CD4-positive, alpha-beta T cell (primary cell): ENCODE results near the gene TAS1R2. TPM values are rescaled to one million over a fixed set of nuclear protein-coding genes. Genes with fewer than 3 reads are reported as not detected.

Experiments
- ATAC-seq: fragments of 200-7000 bp; cut with Tn5 transposase; one replicate; pipeline ENCODE4 v1.10.0; 2022; ENCODE audit warnings: mild to moderate bottlenecking; ENCODE audit not compliant: poor library complexity
- CTCF ChIA-PET: fragments of 350-600 bp; sonication (Branson Sonifier 250); formaldehyde crosslinking; loops from one replicate; lab custom pipeline; 2021; ENCODE audit warnings: antibody characterized with exemption, inconsistent platforms; lab: Charles Lee
- POLR2A ChIA-PET: fragments of 350-600 bp; sonication (Branson Sonifier 250); formaldehyde crosslinking; loops from one replicate; lab custom pipeline; 2021; ENCODE audit warnings: antibody characterized with exemption, inconsistent platforms; lab: Charles Lee
- DNase-seq, 14 experiments: peaks; one replicate each; pipeline ENCODE4 v3.0.0-alpha.2; 2013 to 2020; ENCODE audit warnings: mixed read lengths in 2 of 14
- H3K27ac ChIP-seq, 2 donors: one replicate each; pipeline versions ENCODE4 v1.5.1 to v1.7.0; 2013; ENCODE audit warnings: low read length in 2 of 2, low read depth in 1 of 2, mild to moderate bottlenecking in 1 of 2
- H3K27me3 ChIP-seq, 2 experiments: 1 replicate in 1 of 2; 2 replicates in 1 of 2; pipeline versions ENCODE4 v1.6.1 to v1.7.0; 2013; ENCODE audit warnings: low read length in 2 of 2, control low read depth in 1 of 2, mild to moderate bottlenecking in 1 of 2, moderate library complexity in 1 of 2; ENCODE audit not compliant: insufficient read depth in 2 of 2, control insufficient read depth in 1 of 2
- H3K36me3 ChIP-seq: one replicate; pipeline ENCODE4 v1.6.1; 2013; ENCODE audit warnings: low read length, control low read depth; ENCODE audit not compliant: insufficient read depth
- H3K4me1 ChIP-seq: one replicate; pipeline ENCODE4 v1.6.1; 2013; ENCODE audit warnings: low read length, control low read depth; ENCODE audit not compliant: insufficient read depth
- H3K4me3 ChIP-seq: one replicate; pipeline ENCODE4 v1.5.1; 2013; ENCODE audit warnings: mild to moderate bottlenecking, low read length, moderate library complexity
- H3K9me3 ChIP-seq, 2 experiments: 1 replicate in 1 of 2; 2 replicates in 1 of 2; pipeline versions ENCODE4 v1.6.1 to v1.7.0; 2013; ENCODE audit warnings: low read length in 2 of 2, mild to moderate bottlenecking in 2 of 2, control low read depth in 1 of 2, moderate library complexity in 1 of 2; ENCODE audit not compliant: control insufficient read depth in 1 of 2, insufficient read depth in 1 of 2
- H3K27ac Mint-ChIP-seq: one replicate; pipeline ENCODE4 v1.8.0; 2020; ENCODE audit warnings: mixed read lengths
- H3K27me3 Mint-ChIP-seq: one replicate; pipeline ENCODE4 v1.8.0; 2021; ENCODE audit warnings: mixed read lengths
- H3K36me3 Mint-ChIP-seq: one replicate; pipeline ENCODE4 v1.8.0; 2021; ENCODE audit warnings: low read depth, mixed read lengths
- H3K4me1 Mint-ChIP-seq: one replicate; pipeline ENCODE4 v1.8.0; 2021; ENCODE audit warnings: low read depth, mixed read lengths
- H3K4me3 Mint-ChIP-seq: one replicate; pipeline ENCODE4 v1.8.0; 2020; ENCODE audit warnings: mild to moderate bottlenecking, mixed read lengths
- H3K9me3 Mint-ChIP-seq: one replicate; pipeline ENCODE4 v1.8.0; 2020; ENCODE audit warnings: mixed read lengths
- intact Hi-C, 2 experiments: fragments of 100-400 bp; cut with DNase I in 1 of 2; cut with micrococcal nuclease in 1 of 2; formaldehyde crosslinking; loops; one replicate each; pipeline versions ENCODE4 v1.15.1 to v1.9.0; 2023 to 2025; cut with DNase I, micrococcal nuclease
- total RNA-seq, 174 experiments: library from RNA in 2 of 174; stranded (reverse) in 2 of 174; gene quantifications; one replicate each; pipeline ENCODE4 v1.2.3 and lab custom pipeline; 2021 to 2026
- TF ChIP-seq, protein P1 (sequence below): fragments of 200-600 bp; IDR thresholded peaks from one replicate; pipeline ENCODE4 v1.8.0; 2022; ENCODE audit warnings: antibody characterized with exemption, mild to moderate bottlenecking

The TAS1R2 gene
- total RNA-seq, 2 experiments from 2014 or later = not detected

DNA sequence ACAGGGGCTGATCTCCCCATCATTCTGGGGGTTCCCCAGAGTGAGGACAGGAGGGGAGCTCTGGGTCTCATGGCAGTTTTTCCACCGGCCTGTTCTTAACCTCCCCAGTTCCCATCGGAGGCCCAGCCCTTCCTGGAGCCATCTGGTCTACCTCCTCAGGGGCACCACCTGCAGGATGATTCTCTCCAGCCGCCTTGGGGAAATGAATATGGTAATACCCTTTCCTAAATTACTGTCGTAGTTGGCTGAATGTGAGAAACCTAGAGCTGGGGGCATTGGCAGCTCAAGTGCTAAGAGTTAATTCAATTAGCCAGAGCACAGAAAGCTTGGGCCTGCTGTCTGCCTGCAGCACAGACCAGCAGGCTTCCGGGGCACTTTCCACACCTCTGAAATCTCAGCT lies 64.9 kb downstream of the TAS1R2 start:
- Histone ChIP-seq H3K36me3 (no peaks in the 10 kb centered on the region), H3K27ac (no peak overlapping the region), H3K4me3 (no peak overlapping the region), H3K4me1 (no peaks in the 10 kb centered on the region), H3K9me3 (peaks cover 6 to 30% of the 10 kb centered on the region in 2 experiments), H3K27me3 (peaks cover 15 to 19% of the 10 kb centered on the region in 2 experiments)
- Mint-ChIP-seq H3K36me3 (no peaks in the 10 kb centered on the region), H3K4me3 (no peak overlapping the region), H3K27me3 (peaks cover 51% of the 10 kb centered on the region), H3K9me3 (peaks cover 5% of the 10 kb centered on the region), H3K27ac (no peak overlapping the region), H3K4me1 (no peaks in the 10 kb centered on the region)
- CTCF ChIA-PET = no interaction called here
- ATAC-seq (no peak), DNase-seq (no peak)
- POLR2A ChIA-PET = no interaction called here
- intact Hi-C loops = no loop called here
- TF ChIP-seq, protein P1, sequence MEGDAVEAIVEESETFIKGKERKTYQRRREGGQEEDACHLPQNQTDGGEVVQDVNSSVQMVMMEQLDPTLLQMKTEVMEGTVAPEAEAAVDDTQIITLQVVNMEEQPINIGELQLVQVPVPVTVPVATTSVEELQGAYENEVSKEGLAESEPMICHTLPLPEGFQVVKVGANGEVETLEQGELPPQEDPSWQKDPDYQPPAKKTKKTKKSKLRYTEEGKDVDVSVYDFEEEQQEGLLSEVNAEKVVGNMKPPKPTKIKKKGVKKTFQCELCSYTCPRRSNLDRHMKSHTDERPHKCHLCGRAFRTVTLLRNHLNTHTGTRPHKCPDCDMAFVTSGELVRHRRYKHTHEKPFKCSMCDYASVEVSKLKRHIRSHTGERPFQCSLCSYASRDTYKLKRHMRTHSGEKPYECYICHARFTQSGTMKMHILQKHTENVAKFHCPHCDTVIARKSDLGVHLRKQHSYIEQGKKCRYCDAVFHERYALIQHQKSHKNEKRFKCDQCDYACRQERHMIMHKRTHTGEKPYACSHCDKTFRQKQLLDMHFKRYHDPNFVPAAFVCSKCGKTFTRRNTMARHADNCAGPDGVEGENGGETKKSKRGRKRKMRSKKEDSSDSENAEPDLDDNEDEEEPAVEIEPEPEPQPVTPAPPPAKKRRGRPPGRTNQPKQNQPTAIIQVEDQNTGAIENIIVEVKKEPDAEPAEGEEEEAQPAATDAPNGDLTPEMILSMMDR = no peak

DNA sequence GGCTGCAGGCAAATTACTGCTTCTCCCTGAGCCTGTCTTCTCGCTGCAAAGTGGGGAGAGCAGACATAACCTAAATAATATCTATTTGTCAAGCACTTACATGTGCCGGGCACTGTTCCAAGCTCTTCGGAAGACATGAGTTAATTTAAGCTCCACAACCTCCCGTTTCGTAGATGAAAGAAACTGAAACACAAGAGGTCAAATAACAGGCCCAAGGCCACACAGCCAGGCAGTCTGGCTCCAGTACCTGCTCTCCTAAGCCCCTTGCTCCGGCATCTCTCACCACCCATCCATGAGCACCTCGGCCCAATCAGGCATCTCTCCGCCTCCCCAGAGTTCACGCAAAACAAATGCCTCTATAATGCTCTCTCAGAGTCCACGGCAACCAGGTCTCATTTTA lies 65.4 kb downstream of the TAS1R2 start:
- TF ChIP-seq, protein P1 = no peak
- H3K4me1 ChIP-seq = no peaks in the 10 kb centered on the region
- Mint-ChIP-seq H3K9me3 (peaks cover 5% of the 10 kb centered on the region), H3K4me3 (no peak overlapping the region), H3K27me3 (peaks cover 57% of the 10 kb centered on the region), H3K36me3 (no peaks in the 10 kb centered on the region), H3K27ac (no peak overlapping the region), H3K4me1 (no peaks in the 10 kb centered on the region)
- peaks cover 15 to 19% of the 10 kb centered on the region in 2 experiments for H3K27me3 ChIP-seq
- intact Hi-C loops = no loop called here
- no peak overlapping the region for H3K27ac ChIP-seq
- DNase-seq (no peak), ATAC-seq (no peak)
- ChIA-PET POLR2A (no interaction called here), CTCF (no interaction called here)
- no peaks in the 10 kb centered on the region for H3K36me3 ChIP-seq
- H3K4me3 ChIP-seq = no peak overlapping the region
- peaks cover 6 to 25% of the 10 kb centered on the region in 2 experiments for H3K9me3 ChIP-seq

DNA sequence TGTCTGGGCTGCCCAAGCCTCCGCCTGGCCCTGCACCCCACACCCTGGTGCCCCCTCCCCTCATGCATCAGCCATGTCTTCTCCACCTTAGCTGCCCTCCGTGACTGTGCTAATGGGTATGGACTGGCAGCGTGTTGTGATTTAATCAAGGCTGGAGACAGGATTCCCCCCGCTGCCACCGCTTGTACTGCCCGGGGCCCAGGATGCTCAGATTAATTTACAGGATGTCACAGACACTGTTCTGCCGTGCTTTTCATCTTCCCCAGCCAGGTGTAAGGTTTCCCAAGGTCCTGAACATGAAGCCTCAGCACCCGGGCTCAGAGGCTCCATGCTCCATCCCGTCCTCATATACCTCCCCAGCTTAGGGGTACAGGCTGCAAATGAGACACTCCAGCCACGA lies 66.3 kb downstream of the TAS1R2 start:
- peaks cover 59% of the 10 kb centered on the region for H3K27me3 Mint-ChIP-seq

More for the DNA sequence above, 66.3 kb downstream of the TAS1R2 start:
- H3K4me1 ChIP-seq = no peaks in the 10 kb centered on the region
- no peaks in the 10 kb centered on the region for H3K36me3 ChIP-seq
- H3K27ac Mint-ChIP-seq = no peak overlapping the region
- ChIA-PET CTCF (no interaction called here), POLR2A (no interaction called here)
- peaks cover 15 to 19% of the 10 kb centered on the region in 2 experiments for H3K27me3 ChIP-seq
- H3K36me3 Mint-ChIP-seq = no peaks in the 10 kb centered on the region
- H3K4me1 Mint-ChIP-seq = no peaks in the 10 kb centered on the region
- no peak for ATAC-seq
- H3K4me3 ChIP-seq = no peak overlapping the region
- peaks cover 5% of the 10 kb centered on the region for H3K9me3 Mint-ChIP-seq
- intact Hi-C loops = no loop called here
- TF ChIP-seq, protein P1 = no peak
- no peak overlapping the region for H3K4me3 Mint-ChIP-seq
- H3K27ac ChIP-seq = no peak overlapping the region
- H3K9me3 ChIP-seq = peaks cover 6 to 23% of the 10 kb centered on the region in 2 experiments
- DNase-seq = no peak
